Measurements from ENCODE around the gene KRT79.

The KRT79 gene

GRCh38 chr12:52788876-52789636, 45.1 kb downstream of the KRT79 start:
- no peak for DNase-seq

DNA sequence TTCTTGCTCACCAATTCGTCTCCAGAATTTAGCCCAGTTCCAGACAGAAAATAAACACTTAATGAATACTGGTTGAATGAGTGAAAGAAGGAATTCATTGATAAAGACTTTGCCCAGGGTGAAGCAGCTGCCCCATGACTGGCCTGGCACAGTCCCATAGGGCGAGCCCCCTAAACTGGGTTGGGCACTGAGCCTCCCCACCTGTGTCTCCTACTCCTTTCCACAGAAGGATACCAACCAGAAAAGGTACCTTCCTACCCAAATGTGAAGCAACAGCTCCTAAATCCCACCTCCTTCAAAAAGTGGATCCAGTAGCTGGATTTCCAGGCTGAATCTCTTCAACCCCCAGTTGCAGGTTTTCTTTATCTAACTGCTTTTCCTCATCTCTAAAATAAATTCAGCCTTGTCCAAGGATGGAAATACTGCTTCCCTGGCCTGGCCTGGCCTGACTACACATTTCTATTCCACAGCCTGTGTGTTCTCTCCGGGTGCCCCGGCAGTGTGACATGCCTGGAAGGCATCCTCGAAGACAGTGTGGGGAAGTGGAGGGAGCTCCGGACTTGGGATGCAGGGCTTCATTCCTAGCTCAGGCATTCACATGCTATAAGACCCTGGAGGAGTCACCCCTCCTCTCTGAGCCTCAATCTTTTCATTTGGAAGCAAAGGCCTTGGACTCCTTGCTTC, 45.8 kb downstream of the KRT79 start:
- no peak for DNase-seq

- no peak for DNase-seq
Observed at GRCh38 chr12:52787324-52788191, 46.6 kb downstream of the KRT79 start.

DNA sequence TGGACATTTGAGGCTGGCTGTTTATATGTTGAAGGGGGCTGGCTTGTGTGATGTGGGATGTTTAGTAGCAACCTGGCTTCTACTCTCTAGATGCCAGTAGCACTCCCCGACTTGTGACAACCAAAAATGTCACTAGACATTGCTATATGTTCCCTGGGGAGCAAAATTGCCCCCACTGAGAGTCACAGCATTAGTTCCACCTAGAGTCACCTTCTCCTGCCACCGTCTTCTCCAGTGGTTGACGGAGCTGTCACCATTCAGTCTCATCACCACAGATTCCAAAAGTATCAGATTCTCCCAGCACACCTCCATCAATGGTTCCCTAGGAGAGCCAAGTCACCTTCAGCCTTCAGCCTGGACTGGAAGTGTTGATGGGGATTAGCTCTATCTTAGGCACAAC, 49.2 kb downstream of the KRT79 start:
- no peak for DNase-seq

DNA sequence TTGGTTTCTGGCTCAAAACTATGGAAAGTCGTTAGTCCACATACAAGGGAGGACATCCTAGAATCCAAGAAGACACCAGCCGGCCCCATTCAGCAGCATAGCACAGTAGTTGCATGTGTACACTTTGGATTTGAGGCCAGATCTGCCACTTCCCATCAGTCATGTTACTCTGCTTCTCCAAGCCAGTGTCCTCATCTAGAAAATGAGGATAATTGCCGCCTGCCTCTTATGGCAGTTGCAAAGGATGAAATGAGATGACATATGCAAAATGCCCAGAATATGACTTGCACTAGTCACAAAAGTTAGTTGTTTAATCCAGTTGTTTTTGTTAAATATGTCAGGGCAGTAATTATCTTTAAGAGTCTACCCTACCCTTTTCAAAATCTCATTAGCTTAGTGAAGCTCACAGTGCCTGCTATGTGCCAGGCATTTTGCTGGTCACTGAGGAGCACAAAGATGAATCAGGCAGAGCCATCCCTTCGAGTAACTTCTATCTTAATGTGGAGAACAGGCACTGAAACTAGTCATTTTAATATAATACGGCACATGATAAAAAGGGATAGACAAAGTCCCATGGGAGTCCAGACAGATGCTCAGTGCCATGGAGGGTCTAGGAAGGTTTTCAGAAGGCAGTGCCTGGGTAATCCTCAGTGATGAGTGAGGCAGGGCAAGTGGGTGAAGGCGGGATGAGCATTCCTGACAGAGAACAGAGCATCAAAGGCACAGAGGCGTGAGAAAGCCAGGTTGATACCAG, 50.4 kb downstream of the KRT79 start:
- DNase-seq = no peak

DNA sequence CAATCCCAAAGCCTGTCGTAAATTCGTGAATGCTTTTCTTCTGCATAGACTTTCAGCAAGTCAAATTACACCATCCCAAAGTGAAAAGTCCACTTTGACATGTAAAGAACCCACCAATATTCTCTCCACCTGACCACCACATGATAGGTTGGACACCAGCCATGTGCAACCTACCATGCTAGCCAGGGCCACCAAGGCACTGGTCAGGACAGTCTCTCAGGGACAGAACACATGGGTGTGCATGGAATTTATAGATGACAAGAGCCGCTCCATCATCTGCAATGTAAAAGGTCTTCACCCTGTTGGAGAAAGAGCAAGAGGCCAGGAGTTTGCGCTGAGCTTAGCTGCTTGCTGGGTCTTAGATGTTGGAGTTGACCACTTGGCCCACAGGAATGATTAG, 51.6 kb downstream of the KRT79 start:
- no peak for DNase-seq

DNA sequence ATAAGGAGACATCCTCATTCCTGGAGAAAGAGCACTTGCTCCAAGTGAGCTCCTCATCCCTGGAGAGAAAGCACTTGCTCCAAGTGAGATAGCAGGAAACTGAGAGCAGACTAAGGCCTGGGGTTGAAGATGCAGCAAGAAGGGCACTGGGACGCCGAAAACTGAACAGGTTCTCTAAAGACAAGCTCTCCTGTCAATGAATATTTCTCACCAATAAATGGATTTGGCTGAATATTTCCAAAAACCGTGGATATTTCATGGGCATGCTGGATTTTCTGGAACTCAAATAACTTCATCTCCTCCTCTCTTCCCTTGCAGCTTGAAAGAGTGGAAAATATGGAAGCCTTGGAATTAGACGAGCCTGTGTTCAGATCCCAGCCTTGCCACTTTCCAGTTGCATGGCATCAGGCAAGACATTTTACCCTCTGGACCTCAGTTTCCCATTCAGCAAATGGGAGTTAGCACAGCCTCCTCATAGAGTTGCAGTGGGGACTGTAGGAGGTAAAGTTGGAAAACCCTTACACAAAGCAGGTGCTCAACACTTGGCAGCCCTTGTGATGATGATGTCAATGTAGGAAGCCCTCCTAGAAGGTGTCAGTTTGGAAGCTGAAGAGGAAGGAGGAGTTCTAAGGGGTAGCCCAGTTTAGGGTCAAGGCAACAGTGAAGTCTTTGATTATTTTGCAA, 52.6 kb downstream of the KRT79 start:
- no peak for DNase-seq

DNA sequence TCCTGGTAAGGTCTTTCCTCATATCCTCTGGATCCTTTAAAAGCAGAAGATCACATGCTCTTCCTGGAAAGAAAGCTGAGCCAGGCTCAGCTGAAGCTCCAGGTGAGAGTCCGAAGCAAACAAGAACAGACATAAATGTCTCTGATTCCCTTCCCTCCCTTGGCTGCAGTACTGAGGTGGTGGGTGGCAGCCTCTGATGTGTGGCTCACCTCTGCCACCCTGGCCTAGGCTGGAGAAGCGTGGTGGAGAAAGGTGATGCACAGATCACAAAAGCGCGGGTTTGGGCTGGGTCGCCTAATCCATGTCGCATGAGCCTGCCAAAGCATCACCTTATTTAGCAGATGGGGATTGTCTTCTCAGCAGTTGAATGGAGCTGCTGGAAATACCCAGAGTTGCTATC, 54.2 kb downstream of the KRT79 start:
- no peak for DNase-seq

DNA sequence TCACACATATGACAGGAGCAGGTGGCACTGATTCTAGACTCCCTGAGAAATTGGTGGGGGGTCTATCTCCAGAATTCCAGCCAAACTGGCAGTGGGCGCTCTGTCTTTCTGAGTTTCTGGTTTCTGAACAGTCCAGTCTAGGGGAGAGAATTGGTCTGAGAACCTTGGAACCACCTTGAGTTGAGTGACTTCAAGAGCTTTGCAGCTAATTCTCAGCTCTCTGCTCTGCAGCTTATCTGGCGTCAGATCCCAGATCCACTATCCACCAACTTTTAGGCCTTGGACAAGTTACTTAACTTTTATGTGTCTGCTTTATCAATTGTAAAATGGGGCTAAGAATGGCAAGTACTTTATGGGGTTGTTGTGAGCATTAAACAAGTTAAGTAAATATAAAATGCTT, 55.3 kb downstream of the KRT79 start:
- no peak for DNase-seq

- no peak for DNase-seq
Observed at GRCh38 chr12:52777566-52777965, 56.5 kb downstream of the KRT79 start.

- peak in 1 of 2 experiments; percentile 4 for DNase-seq
Observed at GRCh38 chr12:52776913-52777395, 57.2 kb downstream of the KRT79 start, which contains the start of gene KRT76. KRT76 (minus strand) TSS chr12:52777345; CDS start chr12:52777291, 54 bp downstream.

- no peak for DNase-seq
Observed at GRCh38 chr12:52776435-52776834, 57.7 kb downstream of the KRT79 start.

GRCh38 chr12:52774629-52775250, 59.4 kb downstream of the KRT79 start:
- no peak for DNase-seq

GRCh38 chr12:52772772-52773171, 61.3 kb downstream of the KRT79 start:
- DNase-seq = no peak

DNA sequence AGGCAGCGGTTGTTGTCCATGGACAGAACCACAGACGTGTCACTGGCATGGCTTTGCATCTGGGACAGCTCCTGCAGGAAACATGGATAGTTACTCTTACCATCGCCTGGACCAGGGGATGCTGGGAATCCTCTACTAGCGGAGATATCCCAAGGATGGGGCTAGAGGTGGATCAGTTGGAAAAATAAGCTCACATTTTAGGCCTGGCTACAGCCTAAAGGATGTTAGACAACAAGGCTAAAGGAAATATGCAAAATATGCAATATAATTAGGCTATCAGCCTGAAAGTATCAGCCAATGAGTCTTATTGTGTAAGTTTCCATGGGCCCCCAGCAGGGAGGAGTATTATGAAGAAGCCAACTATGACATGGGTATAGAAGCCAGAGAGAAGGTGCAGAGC, 61.9 kb downstream of the KRT79 start:
- DNase-seq = no peak

GRCh38 chr12:52771505-52771904, 62.6 kb downstream of the KRT79 start:
- DNase-seq = no peak

Data from NCI-H446 (cell line).